ENCODE data around the gene SST. TPM values are rescaled to one million over a fixed set of nuclear protein-coding genes. Genes with fewer than 3 reads are reported as not detected.

Gene SST
- total RNA-seq, 1 experiment from 2014 or later: not detected

DNA sequence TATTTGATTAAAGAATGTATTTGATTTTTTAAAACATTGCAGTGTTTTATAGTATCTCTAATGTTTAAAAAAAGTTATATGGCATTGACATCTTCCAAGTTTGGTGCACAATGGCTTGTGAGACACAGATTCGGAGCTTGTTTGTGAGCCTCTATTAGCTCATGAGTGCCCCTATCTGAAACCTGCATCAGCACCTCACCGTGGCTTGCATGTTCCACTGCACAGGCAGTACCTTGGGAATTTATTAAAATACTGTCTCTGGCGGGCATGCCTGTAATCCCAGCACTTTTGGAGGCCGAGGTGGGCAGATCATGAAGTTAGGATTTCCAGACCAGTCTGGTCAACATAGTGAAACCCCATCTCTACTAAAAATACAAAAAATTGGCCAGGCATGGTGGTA, 39.0 kb upstream of the SST start:
- Histone ChIP-seq H3K4me3 (ENCODE audit: low read depth, low read length) (no peak overlapping the region), H3K4me1 (0 out of 2 replicates have a peak, but pooled peaks cover 5% of the 10 kb centered on the region), H3K9me3 (no peaks in the 10 kb centered on the region), H3K27me3 (replicated peaks; ENCODE audit: control insufficient read depth, insufficient read depth, low read length) (no peaks in the 10 kb centered on the region), H3K36me3 (ENCODE audit: control insufficient read depth, insufficient read depth, low read length) (no peaks in the 10 kb centered on the region)
- H3K27ac Mint-ChIP-seq (ENCODE audit: unreplicated experiment): no peak overlapping the region
- DNase-seq: no peak
- TF ChIP-seq, protein P1, sequence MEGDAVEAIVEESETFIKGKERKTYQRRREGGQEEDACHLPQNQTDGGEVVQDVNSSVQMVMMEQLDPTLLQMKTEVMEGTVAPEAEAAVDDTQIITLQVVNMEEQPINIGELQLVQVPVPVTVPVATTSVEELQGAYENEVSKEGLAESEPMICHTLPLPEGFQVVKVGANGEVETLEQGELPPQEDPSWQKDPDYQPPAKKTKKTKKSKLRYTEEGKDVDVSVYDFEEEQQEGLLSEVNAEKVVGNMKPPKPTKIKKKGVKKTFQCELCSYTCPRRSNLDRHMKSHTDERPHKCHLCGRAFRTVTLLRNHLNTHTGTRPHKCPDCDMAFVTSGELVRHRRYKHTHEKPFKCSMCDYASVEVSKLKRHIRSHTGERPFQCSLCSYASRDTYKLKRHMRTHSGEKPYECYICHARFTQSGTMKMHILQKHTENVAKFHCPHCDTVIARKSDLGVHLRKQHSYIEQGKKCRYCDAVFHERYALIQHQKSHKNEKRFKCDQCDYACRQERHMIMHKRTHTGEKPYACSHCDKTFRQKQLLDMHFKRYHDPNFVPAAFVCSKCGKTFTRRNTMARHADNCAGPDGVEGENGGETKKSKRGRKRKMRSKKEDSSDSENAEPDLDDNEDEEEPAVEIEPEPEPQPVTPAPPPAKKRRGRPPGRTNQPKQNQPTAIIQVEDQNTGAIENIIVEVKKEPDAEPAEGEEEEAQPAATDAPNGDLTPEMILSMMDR (IDR thresholded peaks at IDR 0.05; ENCODE audit: insufficient read depth in 1 of 2, low read depth in 1 of 2, low read length in 1 of 2, severe bottlenecking in 1 of 2, unreplicated experiment in 1 of 2): peak in 1 of 2 experiments; percentile 16
- intact Hi-C loops (cut with micrococcal nuclease; ENCODE audit: unreplicated experiment): no loop called here
- no TSS peak for BruUV-seq (replicated peaks)
- no peaks in the 10 kb centered on the region for H3K27me3 Mint-ChIP-seq (ENCODE audit: insufficient read depth, unreplicated experiment)
- H3K9me3 Mint-ChIP-seq (ENCODE audit: unreplicated experiment): no peaks in the 10 kb centered on the region
- H3K4me3 Mint-ChIP-seq (ENCODE audit: unreplicated experiment): no peak overlapping the region
- H3K36me3 Mint-ChIP-seq (ENCODE audit: insufficient read depth, unreplicated experiment): no peaks in the 10 kb centered on the region
- POLR2A ChIA-PET: no interaction called here
- CTCF ChIA-PET: interaction anchor here (0.6 to 1.5 kb wide), 4 partner anchors 29 to 685 kb away, joined by 4 to 5 read pairs (median 4); no protein-coding TSS in a partner anchor
- peaks cover under 1% of the 10 kb centered on the region for H3K4me1 Mint-ChIP-seq (ENCODE audit: low read depth, unreplicated experiment)

DNA sequence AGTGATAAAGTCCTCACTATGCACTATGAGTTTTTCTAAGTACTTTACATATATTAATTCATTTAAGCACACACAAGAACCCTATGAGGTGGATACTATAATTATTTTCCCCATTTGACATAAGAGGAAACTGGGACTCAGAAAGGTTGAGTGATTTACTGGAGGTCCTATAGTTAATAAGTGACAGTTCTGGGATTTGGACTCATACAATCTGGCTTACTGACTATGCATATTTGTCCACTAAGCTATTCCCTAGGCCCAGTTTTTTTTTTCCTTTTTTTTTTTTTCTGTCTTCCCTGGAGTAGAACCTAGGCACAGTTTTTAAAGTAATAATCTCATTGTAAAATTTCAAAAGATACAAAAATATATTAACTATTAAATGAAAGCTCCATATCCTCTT, 38.5 kb upstream of the SST start:
- BruUV-seq (replicated peaks): no TSS peak
- Mint-ChIP-seq H3K4me1 (ENCODE audit: low read depth, unreplicated experiment) (no peaks in the 10 kb centered on the region), H3K9me3 (ENCODE audit: unreplicated experiment) (no peaks in the 10 kb centered on the region), H3K27ac (ENCODE audit: unreplicated experiment) (no peak overlapping the region), H3K4me3 (ENCODE audit: unreplicated experiment) (no peak overlapping the region), H3K36me3 (ENCODE audit: insufficient read depth, unreplicated experiment) (no peaks in the 10 kb centered on the region), H3K27me3 (ENCODE audit: insufficient read depth, unreplicated experiment) (no peaks in the 10 kb centered on the region)
- TF ChIP-seq, protein P1 (IDR thresholded peaks at IDR 0.05; ENCODE audit: insufficient read depth in 1 of 2, low read depth in 1 of 2, low read length in 1 of 2, severe bottlenecking in 1 of 2, unreplicated experiment in 1 of 2): no peak
- no peaks in the 10 kb centered on the region for H3K36me3 ChIP-seq (ENCODE audit: control insufficient read depth, insufficient read depth, low read length)
- intact Hi-C loops (cut with micrococcal nuclease; ENCODE audit: unreplicated experiment): no loop called here
- H3K9me3 ChIP-seq: no peaks in the 10 kb centered on the region
- DNase-seq: no peak
- no peaks in the 10 kb centered on the region for H3K27me3 ChIP-seq (replicated peaks; ENCODE audit: control insufficient read depth, insufficient read depth, low read length)
- ChIA-PET POLR2A (no interaction called here), CTCF (interaction anchor here (1.0 to 1.5 kb wide), 3 partner anchors 29 to 392 kb away, joined by 4 to 5 read pairs (median 5); no protein-coding TSS in a partner anchor)
- H3K4me3 ChIP-seq (ENCODE audit: low read depth, low read length): no peak overlapping the region
- H3K4me1 ChIP-seq: 0 out of 2 replicates have a peak, but pooled peaks cover 5% of the 10 kb centered on the region

DNA sequence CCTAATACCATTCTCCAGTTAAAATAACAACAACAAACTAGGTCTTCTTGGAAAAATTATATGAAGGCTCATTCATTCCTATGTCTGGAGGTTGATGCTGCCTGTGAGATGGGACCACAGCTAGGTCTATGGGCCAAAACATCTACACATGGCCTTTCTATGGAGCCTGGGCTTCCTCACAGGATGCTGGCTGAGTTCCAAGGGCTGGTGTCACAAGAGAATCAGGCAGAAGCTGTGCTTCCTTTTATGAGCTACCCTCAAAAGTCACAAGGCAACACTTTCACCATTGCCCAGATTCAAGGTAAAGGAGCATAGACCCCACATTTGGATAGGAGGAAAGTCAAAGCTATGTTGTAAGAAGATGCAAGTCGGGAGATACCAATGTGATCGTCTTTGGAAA, 36.8 kb upstream of the SST start:
- H3K9me3 Mint-ChIP-seq (ENCODE audit: unreplicated experiment): no peaks in the 10 kb centered on the region
- no peaks in the 10 kb centered on the region for H3K4me1 Mint-ChIP-seq (ENCODE audit: low read depth, unreplicated experiment)
- intact Hi-C loops (cut with micrococcal nuclease; ENCODE audit: unreplicated experiment): no loop called here
- no peak overlapping the region for H3K27ac Mint-ChIP-seq (ENCODE audit: unreplicated experiment)
- POLR2A ChIA-PET: no interaction called here
- TF ChIP-seq, protein P1 (IDR thresholded peaks at IDR 0.05; ENCODE audit: insufficient read depth in 1 of 2, low read depth in 1 of 2, low read length in 1 of 2, severe bottlenecking in 1 of 2, unreplicated experiment in 1 of 2): no peak
- DNase-seq: no peak
- CTCF ChIA-PET: no interaction called here
- H3K4me3 ChIP-seq (ENCODE audit: low read depth, low read length): no peak overlapping the region
- H3K4me1 ChIP-seq: 0 out of 2 replicates have a peak, but pooled peaks cover 5% of the 10 kb centered on the region
- H3K36me3 ChIP-seq (ENCODE audit: control insufficient read depth, insufficient read depth, low read length): no peaks in the 10 kb centered on the region
- BruUV-seq (replicated peaks): no TSS peak
- H3K27me3 Mint-ChIP-seq (ENCODE audit: insufficient read depth, unreplicated experiment): no peaks in the 10 kb centered on the region
- H3K27me3 ChIP-seq (replicated peaks; ENCODE audit: control insufficient read depth, insufficient read depth, low read length): no peaks in the 10 kb centered on the region
- no peaks in the 10 kb centered on the region for H3K9me3 ChIP-seq
- H3K36me3 Mint-ChIP-seq (ENCODE audit: insufficient read depth, unreplicated experiment): no peaks in the 10 kb centered on the region
- H3K4me3 Mint-ChIP-seq (ENCODE audit: unreplicated experiment): no peak overlapping the region
